Right lobe of liver (tissue), 4 donors: ENCODE measurements around the gene SYNGR1.

ENCODE experiments used
- CTCF ChIP-seq, 4 donors: fragments of 200-600 bp in 3 of 4; fragments of 450-650 bp in 1 of 4; IDR thresholded peaks; one replicate each; pipeline versions ENCODE4 v1.5.1 to v1.8.0; 2016 to 2022; ENCODE audit warnings: antibody characterized with exemption in 4 of 4, mild to moderate bottlenecking in 2 of 4
- POLR2A ChIP-seq: fragments of 450-650 bp; IDR thresholded peaks from one replicate; pipeline ENCODE4 v1.6.1; 2017; ENCODE audit warnings: antibody characterized with exemption, mild to moderate bottlenecking
- donor health status: DM: no; HTN: no; CAD: no.
- donor health status: DM: no; HTN: no; CAD: no.
- donor health status: DM: no; HTN: yes; CAD: no.

- TF ChIP-seq POLR2A (no peak), CTCF (IDR thresholded peaks at IDR 0.05) (no peak)
Measured at GRCh38 chr22:39433476-39434242, 83.9 kb downstream of the SYNGR1 start.
